NCI-H774 (cell line): ENCODE data around the gene C2orf81.
A peak's percentile ranks its signal among the peaks of the same experiment; 100 is the strongest.

ENCODE experiments used
- DNase-seq: peaks from one replicate; lab custom pipeline; 2025; lab: John Stamatoyannopoulos, UW

Gene C2orf81

DNA sequence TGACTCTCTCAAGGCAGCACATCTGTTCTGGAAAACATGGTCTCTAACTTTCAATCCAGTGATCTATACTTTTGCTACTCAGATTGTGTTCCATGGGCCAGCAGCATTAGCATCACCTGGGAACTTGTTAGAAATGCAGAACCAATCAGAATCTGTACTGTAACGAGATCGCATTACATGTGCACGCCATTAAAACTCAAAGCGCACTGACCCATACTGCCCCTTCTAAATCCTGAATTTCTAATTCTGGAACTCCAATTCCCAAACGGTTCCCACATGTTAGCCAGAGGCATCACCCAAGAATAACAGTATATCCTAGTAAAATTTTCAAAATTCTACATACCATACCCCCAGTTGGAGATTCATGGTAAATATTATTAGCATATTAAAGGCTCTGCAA, 30.8 kb downstream of the C2orf81 start:
- no peak for DNase-seq

DNA sequence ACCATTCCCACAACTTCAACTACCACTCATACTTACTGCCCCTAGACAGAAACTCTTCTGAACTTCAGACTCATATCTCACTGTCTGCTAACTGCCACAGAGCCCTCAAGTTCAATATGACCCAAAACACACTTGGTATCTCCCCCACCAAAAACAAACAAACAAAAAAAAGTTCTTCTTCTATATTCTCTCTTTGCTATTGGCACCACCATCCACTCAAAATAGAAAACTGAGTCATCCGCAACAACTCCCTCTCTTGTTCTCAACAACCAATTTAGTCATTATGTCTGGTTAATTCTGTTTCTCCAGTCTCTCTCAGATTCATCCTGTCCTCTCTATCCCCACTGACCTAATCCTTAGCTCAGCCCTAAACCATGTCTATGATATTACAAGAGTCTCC, 34.1 kb downstream of the C2orf81 start:
- no peak for DNase-seq

DNA sequence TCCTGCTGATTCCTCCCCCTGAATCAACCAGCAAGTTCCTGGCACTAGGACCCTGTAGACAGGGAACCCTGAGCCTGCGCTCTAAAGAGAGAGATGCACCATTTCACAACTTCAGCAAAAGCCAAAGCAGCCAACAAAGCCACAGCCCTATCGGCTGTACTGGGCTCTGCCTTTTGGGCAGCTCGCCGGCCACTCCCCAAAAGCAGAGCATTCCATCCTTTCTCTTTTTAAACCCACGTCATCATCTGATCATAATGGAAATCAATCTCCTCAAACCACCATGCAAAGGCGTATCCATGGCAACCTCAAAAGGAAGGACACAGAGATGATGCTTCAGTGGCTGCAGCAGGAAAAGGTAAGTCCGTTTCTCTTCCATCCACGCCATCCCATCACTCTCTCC, 36.0 kb downstream of the C2orf81 start:
- DNase-seq: no peak

DNA sequence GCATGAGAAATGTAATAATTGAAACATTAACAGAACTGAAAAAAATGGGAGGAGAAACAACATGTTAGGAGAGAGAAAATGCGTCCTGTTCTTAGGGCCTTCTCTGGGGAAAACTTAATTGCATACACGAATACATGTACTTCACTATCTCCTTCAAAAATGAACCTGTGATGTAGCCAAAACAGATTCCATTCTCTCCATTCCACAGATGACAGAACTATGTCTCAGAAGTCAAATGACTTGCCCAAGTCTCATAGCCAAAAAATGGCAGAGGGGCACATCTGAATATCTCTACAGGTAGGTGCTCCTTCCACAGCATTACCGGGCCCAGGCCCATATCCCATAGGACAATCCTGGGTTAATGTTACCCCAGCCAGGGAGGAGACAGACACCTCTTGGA, 37.4 kb downstream of the C2orf81 start:
- DNase-seq: no peak

DNA sequence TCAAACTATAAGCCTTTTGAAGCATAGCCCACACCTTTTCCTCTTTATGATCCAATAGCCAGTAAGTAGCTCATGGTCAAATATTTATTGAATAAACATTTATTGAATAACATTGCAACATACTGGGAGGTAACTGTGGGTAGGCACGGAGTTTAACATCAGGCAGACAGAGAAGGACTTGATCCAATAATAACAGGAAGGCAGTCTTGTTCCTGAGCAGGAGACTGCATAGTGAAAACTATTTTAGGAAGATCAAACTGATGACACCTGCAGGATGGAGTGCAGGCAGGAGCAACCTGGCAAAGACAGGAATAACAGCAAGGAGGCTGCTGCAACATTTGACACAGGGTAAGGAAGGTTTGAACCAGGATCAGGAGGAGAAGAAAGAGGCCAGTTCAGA, 38.2 kb downstream of the C2orf81 start:
- DNase-seq: no peak

DNA sequence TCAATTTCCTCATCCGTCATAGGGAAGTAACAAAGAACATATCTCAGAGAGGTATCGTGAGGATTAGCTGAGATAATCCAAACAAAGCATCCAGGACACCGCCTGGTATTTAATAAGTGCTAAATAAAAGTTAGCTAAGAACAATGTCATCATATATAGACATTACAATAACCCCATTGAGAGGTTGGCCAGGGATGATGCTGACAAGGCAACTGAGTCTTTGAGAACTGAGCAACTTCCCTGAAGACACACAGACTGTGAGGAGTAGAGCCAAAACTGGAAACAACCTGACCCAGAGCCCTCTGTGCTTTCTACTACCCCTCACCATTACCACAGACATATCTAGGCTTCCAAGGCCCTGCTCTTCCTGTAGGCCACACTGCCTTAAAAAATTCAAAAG, 39.7 kb downstream of the C2orf81 start:
- DNase-seq: no peak

DNA sequence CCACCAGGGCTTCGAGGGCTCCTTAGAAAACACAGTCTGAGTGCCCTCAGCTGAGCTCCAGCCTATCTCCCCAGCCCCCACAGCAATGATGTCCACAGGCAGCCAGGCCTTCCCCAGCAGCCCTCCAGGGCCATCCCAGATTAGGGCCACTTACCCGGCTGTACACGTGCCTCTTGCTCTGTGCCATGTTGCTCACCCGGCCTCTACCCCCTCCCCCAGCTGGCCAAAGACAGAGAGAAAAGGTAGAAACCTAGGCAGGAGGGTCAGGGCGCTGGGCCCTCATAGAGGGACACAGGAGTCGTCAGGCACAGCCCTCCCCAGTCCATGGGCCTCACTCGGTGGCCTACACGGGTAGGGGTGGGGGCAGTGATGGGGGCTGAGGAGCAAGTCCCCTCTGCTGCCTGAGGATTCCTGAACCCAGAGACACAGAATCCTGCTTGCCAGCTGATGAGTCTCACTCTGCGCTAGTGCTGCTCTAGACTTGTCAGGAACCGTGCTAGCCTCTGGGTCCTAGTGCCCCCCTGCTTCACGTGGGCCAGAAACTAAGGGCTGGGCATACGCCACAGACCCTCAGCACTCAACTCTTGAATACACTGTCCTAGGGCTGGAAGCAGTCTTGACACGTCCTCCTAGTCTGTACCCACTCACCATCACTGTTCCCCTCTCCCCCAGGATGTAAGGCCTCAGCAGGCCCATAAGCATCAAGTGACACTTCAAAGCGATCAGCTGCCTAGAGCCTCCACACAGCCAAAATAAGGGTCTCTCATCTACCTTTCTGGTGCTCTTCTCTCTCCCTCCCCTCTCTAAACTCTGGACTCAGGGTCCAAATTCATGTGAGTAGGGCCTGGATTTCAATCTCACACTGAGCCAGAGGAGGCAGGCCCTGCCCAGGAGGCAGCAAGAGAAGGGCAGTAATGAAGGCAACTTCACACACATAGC, 41.3 kb downstream of the C2orf81 start, which contains the start of gene DCTN1:
Gene DCTN1 (minus strand): TSS at position 461 of the 939 bp plus-strand sequence. CDS start 274 bp downstream, at position 187.
- no peak for DNase-seq

DNA sequence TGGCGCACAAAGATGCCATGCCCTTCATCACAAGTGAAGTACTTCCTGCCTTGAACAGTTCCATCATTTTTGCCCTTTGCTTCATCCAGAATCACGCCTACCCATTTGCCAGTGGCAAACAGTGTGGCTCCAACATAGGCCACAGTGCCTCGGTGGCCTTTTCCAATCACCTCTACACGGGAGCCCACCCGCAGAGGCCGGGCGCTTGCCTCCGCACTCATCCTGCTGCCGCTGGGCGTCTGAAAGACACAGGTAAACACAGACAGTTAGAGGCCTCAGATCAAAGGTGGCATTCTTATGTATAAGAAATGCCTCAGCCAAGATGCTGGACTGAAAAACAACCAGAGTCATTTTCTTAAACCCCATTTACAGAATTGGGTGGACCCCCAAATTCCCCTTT, 43.4 kb downstream of the C2orf81 start:
- DNase-seq: no peak

DNA sequence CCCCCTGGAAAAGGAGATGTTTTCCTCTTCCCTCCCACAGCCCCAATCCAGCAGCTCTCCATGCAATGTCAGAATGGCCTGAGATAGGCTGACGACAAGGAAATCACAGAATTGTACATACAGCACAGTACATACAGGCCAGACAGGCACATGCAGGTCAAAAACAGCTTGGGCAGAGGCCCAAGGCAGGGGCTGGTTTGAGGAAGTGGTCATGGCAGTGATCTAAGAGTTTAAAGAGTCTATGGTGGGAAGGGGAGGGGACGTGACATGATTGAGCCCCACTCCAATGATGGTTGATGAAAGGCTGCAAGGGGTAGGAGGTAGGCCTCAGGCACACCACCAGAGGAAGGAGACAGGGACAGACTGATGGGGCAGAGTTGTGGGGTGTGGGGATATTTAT, 45.6 kb downstream of the C2orf81 start:
- DNase-seq: no peak

DNA sequence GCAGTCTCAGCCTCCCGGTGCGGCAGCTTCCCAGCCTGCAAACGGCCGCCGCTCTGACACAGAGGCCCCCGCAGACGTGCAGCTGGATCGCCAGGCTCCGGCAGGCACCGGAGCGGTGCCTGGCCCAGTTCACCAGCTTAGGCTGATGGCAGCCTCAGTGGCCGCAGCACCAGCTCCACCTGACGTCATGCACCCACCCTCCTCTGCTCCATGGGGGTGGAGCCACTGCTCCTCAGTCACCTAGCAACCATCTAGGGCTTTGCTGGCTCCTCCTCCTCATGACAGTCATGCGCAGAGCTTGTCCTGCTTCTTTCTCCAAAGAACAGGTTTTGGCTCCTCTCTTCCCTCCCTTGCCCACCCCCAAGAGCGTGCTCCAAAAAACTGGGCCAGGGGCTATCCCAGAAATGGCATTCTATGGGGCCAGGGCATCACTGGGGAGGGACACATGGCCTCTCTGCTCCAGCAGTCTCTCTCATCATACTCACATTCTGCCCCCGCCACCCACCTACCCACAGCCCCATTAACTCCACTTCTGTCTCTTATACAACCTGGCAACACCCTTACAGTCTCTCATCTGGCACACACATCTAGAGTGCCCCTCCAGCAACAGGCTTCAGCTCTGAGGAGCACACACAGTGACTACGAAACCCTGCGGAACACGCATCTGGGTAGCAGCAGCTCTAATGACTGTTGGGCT, 46.8 kb downstream of the C2orf81 start:
- DNase-seq: peak; percentile 75

DNA sequence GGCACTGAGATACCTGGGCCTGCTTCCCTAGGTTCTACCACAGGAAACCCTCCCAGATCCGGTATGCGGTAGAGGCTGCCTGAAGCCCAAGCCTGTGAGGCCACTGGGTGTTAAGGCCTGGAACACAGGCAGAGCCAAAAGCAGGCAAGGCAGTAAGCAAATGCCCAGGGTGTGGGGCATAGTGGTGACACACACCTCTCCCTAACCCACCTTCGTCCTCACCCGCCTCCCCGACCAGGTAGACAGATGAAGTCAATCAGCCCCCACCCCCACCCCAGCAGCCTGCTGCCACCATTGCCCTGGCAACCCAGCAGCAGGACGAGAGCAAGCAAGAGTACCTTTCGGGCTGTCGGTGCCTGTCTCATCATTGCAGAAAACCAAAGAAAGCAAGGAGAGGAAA, 47.4 kb downstream of the C2orf81 start:
- DNase-seq: no peak

DNA sequence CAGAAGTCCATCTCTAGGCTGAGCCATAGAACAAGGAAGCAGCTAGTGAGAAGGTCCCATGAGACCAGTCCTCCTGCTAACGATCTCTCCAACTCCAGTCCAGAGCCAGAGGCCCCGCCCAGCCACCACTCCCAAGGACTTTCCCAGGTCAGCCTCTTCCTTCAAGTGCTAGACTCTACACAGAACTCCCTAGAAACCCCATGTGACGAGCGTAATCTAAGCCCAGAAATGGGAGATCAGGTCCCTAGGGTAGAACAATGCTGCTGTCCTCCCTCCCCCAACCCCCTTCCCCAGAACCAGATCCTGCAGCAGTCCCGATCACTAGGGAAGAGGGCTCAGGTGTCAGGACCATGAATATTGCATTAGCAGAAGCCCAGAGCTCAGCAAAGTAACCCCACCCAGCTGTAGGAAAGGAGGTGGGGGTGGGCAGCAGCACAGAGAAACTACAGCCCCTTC, 48.2 kb downstream of the C2orf81 start:
- DNase-seq: no peak

DNA sequence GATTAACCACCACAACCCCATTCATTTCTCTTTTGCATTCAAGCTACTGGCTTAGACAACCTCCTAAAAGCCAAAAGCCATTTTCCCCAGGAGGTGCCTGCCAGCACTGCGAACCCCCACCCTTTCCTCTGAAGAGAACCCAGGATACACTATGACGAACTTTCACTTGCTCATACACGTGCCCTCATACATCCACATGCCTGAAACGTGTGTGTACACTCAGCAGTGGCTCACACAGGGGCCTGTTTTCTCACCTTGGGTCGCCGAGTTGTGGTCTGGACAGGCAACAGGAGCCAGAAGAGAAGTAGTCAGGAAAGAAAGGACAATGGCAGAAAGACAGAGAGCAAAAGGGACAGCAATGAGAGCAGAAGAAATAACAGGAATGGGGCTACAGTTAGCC, 48.7 kb downstream of the C2orf81 start:
- DNase-seq: no peak

DNA sequence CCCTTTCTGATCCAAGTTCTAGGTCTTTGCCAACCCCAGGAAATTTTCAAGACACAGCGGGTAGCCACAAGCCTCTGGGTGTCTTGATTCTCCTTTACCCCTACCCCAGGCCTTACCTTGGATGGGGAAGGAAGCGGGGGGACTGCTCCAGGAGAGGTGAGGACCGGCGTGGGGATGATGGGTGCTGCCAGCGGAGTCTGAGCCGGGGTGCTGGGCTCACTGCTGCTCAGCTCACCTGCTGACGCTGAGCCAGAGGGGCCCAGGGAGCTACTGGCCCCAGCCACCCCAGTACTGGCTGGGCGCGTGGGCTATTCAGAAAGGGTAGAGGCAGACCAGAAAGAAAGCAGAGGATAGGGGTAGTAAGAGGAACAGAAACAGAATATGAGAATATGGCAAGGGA, 50.0 kb downstream of the C2orf81 start:
- no peak for DNase-seq

DNA sequence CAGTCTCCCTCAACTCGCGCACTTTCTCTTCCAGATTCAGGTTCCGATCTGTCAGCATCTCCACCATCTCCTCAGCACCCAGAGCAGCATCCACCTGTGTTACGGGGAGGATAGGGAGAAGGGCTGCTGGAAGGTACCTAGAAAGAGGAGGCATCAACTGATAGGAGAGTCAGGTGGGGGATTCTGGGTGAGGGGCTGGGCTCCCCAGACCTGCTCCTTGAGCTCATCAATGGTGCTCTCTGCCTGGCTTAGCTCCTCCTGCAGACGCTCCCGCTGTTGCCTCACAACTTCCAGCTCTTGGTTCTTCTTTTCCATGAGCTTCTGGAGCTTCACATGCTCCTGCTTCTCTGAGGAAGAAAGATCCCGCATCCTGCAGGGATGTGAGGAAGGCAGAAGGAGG, 51.4 kb downstream of the C2orf81 start:
- DNase-seq: no peak

DNA sequence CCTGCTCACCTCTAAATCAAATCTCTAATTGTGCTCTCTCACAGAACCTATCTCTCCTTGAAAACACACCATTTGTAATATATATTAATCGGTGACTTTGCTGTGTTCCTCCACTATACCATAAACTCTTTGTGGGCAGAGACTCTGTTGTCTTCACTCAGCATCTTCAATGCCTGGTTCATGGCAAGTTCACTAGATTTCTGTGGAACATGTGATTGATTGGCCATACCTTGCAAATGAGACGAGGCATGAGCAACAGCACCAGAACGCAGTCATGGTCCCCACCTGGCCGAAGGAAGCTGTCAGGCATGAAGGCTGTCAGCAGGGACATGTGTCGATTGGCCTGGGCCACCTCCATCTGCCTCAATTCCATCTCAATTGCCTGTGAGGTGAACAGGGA, 52.9 kb downstream of the C2orf81 start:
- DNase-seq: no peak

DNA sequence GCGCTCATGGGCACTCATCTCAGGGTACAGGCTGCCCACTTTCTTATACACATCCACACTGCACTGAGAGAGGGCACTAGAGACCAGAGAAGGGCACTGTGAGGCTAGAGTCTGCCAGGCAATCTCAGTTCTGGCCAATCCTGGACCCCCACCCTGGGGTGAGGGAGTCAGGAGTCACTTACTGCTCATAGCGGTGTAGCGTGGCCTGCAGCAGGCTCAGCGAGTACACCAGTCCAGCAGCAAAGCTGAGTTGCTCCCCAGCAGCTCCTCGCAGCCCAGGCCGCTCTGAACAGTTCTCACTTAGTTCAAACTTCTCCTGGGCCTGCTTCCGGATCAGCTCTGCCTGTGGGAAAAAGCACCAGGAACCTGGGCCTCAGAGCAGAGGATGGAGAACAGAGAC, 53.6 kb downstream of the C2orf81 start:
- DNase-seq: no peak

DNA sequence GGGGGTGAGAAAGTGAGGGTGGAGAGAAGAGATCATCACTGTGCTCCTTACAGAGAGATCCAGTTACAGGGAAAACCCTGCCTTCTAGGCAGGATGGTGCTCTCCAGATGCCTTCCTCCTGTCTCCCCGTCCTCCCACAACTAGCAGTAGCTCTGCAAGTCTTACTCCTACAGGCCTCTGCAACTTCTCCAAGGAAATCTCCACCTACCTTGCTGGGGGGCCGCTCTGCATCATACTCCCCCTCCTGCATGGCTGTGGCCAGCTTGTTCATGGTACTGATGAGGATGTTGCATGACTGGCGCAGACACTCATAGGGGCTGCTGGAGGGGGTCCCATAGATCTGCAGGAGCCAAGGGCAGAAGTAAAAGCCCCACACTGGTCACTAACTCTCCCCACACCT, 55.4 kb downstream of the C2orf81 start:
- DNase-seq: no peak

DNA sequence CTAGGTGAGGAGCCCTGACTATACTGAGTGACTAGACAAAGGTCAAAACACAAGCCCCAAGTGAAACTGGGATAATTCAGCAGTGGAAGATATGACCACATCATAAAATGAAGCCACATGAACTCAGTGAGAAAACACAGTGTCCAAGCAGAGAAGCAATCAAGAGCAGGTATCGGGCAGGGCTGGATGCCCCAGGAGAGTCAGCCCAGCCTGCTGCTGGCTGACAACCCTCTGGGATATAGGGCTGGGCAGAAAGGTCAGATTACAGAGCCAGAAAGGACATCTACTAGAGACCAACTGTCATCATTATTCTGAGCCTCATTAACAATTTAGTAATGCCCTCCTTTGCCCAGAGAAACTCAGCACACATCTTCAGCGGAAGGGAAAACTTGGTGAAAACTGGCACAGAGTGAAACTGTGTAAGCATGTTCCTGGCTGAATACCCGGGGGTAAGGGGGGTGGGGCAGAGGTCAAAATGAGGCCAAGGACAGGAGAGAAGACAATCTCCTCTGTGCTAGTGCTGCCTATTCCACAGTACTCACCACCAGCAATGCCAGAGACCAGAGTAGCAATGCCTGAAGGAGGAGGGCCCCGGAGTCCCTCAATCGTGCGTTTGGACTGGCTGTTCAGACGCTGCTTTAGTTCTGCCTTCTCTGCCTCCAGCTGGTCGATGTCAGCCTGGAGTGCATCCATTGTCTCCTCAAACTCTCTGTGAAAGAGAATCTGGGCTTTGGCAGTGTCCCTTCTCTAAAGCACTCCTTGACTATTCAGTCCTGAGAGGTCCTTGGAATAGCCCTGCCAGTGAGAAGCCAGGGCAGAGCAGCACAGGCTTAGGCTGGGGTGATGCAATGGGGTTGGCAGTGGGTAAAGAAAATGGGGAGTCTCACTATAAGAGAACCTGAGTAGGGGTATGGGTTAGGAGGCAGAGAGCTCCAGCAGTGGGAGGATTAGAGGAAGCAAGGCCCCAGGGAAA, 56.6 kb downstream of the C2orf81 start:
- DNase-seq: no peak
